K562 (cell line): Measurements from ENCODE around the gene PEX6. TPM values are rescaled to one million over a fixed set of nuclear protein-coding genes. Genes with fewer than 3 reads are reported as not detected.

Source experiments
- ATAC-seq: fragments of 200-7000 bp; cut with Tn5 transposase; 3 replicates; pipeline ENCODE4 v1.9.1; 2020; ENCODE audit warnings: moderate library complexity
- BruUV-seq: library from RNA; stranded (reverse); fragments of 400-500 nt; replicated peaks from 2 replicates; lab custom pipeline; 2021; lab: Mats Ljungman, UMichigan
- CTCF ChIA-PET: fragments of 300-600 bp; formaldehyde crosslinking; extraction: SDS; loops from one replicate; lab custom pipeline; 2021; ENCODE audit warnings: low intra/inter-chr PET ratio; lab: Yijun Ruan, JAX
- POLR2A ChIA-PET: fragments of 300-600, 350-650 bp; sonication (Branson Sonifier 250); formaldehyde crosslinking; extraction: SDS; loops from one replicate; lab custom pipeline; 2021; ENCODE audit warnings: antibody characterized with exemption, inconsistent platforms; lab: Yijun Ruan, JAX
- DNase-seq, 4 experiments: peaks; one replicate each; pipeline versions ENCODE4 v3.0.0 to v3.0.0-alpha.2; 2011 to 2018; ENCODE audit warnings: low spot score in 3 of 4, mixed read lengths in 3 of 4; ENCODE audit errors: extremely low read depth in 1 of 4
- FAIRE-seq: peaks from 2 replicates; lab custom pipeline; 2011; peaks lifted over from hg19 to GRCh38; lab: Jason Lieb, UNC
- H2AFZ ChIP-seq: 2 replicates; pipeline ENCODE4 v1.6.0; 2011; ENCODE audit warnings: low read depth, low read length, control low read depth, inconsistent platforms
- H3K27ac ChIP-seq: fragments of 200-600 bp; 3 replicates; pipeline ENCODE4 v1.8.0; 2011; ENCODE audit warnings: low read depth, mild to moderate bottlenecking, control low read depth, inconsistent platforms, low read length, moderate library complexity, mixed read lengths; ENCODE audit errors: extremely low read depth
- H3K27me3 ChIP-seq, 2 experiments: fragments of 300-600 bp in 1 of 2; 2 replicates in 1 of 2; 3 replicates in 1 of 2; pipeline versions ENCODE4 v1.6.0 to v1.8.0; 2011; ENCODE audit warnings: inconsistent platforms in 2 of 2, low read length in 2 of 2, mild to moderate bottlenecking in 1 of 2, mixed read lengths in 1 of 2, moderate library complexity in 1 of 2; ENCODE audit not compliant: control insufficient read depth in 2 of 2, insufficient read depth in 2 of 2
- H3K36me3 ChIP-seq: fragments of 300-600 bp; 3 replicates; pipeline ENCODE4 v1.8.0; 2011; ENCODE audit warnings: mild to moderate bottlenecking, low read length, inconsistent platforms; ENCODE audit not compliant: control insufficient read depth, insufficient read depth
- H3K4me1 ChIP-seq, 2 experiments: fragments of 200-600 bp in 1 of 2; replicated peaks in 1 of 2; 2 replicates in 1 of 2; 3 replicates in 1 of 2; pipeline versions ENCODE4 v1.5.1 to v1.8.0; 2011; ENCODE audit warnings: inconsistent platforms in 2 of 2, low read length in 2 of 2, mild to moderate bottlenecking in 1 of 2, mixed read lengths in 1 of 2, moderate library complexity in 1 of 2; ENCODE audit not compliant: control insufficient read depth in 2 of 2, insufficient read depth in 2 of 2
- H3K4me2 ChIP-seq: 2 replicates; pipeline ENCODE4 v1.6.1; 2011; ENCODE audit warnings: low read length, control low read depth, inconsistent platforms, mixed read lengths; ENCODE audit not compliant: insufficient read depth
- H3K4me3 ChIP-seq: fragments of 200-600 bp; sonication (generic), shearing (Covaris generic); 2 replicates; pipeline ENCODE4 v1.5.1; 2016; ENCODE audit warnings: control low read depth, inconsistent platforms
- H3K79me2 ChIP-seq: fragments of 200-600 bp; 3 replicates; pipeline ENCODE4 v1.8.0; 2011; ENCODE audit warnings: low read length, inconsistent platforms; ENCODE audit not compliant: control insufficient read depth, insufficient read depth
- H3K9ac ChIP-seq, 2 experiments: 2 replicates each; pipeline versions ENCODE4 v1.6.0 to v1.6.1; 2011; ENCODE audit warnings: low read depth in 2 of 2, low read length in 2 of 2, control low read depth in 1 of 2, inconsistent platforms in 1 of 2, mild to moderate bottlenecking in 1 of 2, mixed read lengths in 1 of 2; ENCODE audit not compliant: insufficient read depth in 1 of 2
- H3K9me1 ChIP-seq: one replicate; pipeline ENCODE4 v1.6.0; 2011; ENCODE audit warnings: inconsistent platforms, mild to moderate bottlenecking, low read length, moderate library complexity; ENCODE audit not compliant: control insufficient read depth, insufficient read depth
- H3K9me3 ChIP-seq: replicated peaks from 2 replicates; pipeline ENCODE4 v1.5.1; 2011; ENCODE audit warnings: low read depth, low read length, inconsistent platforms; ENCODE audit not compliant: control insufficient read depth, insufficient read depth
- H4K20me1 ChIP-seq: replicated peaks from 2 replicates; pipeline ENCODE4 v1.6.1; 2011; ENCODE audit warnings: low read length, inconsistent platforms, mixed read lengths; ENCODE audit not compliant: control insufficient read depth, insufficient read depth
- CTCFL ChIP-seq: IDR thresholded peaks from 2 replicates; pipeline ENCODE4 v1.6.1; 2011; ENCODE audit warnings: borderline replicate concordance, low read depth, mild to moderate bottlenecking, moderate library complexity, low read length; ENCODE audit not compliant: insufficient read depth, poor library complexity, severe bottlenecking
- DEAF1 ChIP-seq: fragments of 450-650 bp; formaldehyde crosslinking; IDR thresholded peaks from 2 replicates; pipeline ENCODE4 v1.4.0; 2020; ENCODE audit warnings: mild to moderate bottlenecking, moderate library complexity
- ETS1 ChIP-seq: conservative IDR thresholded peaks from 2 replicates; pipeline ENCODE4 v1.6.1; 2011; ENCODE audit warnings: low read depth, mild to moderate bottlenecking, low read length; ENCODE audit not compliant: control insufficient read depth
- MNT ChIP-seq, 2 experiments: fragments of 450-650 bp; conservative IDR thresholded peaks; 2 replicates each; pipeline ENCODE4 v1.6.1; 2017; ENCODE audit warnings: mild to moderate bottlenecking in 2 of 2, moderate library complexity in 2 of 2
- SMC3 ChIP-seq: conservative IDR thresholded peaks from 2 replicates; pipeline ENCODE4 v1.6.1; 2011; ENCODE audit warnings: low read depth, low read length, improper control_type of control experiment; ENCODE audit not compliant: insufficient read depth
- VEZF1 ChIP-seq: fragments of 200-800 bp; sonication (Bioruptor generic); IDR thresholded peaks from 2 replicates; pipeline ENCODE4 v1.6.1; 2017; ENCODE audit warnings: missing genetic modification characterization, missing compliant biosample characterization
- ZFP30 ChIP-seq: fragments of 250-450 bp; sonication (Bioruptor Pico); IDR thresholded peaks from 2 replicates; pipeline ENCODE4 v1.8.0; 2022; ENCODE audit warnings: moderate library complexity, mild to moderate bottlenecking, inconsistent platforms, borderline replicate concordance
- WGBS: fragments of 100-300 bp; shearing (Covaris generic); methylation state at CpG from one replicate; pipeline ENCODE4 v1.1.6; 2016; ENCODE audit warnings: low coverage, mixed read lengths; ENCODE audit not compliant: insufficient coverage; ENCODE audit errors: missing lambda C conversion rate; 5-methylcytosine and 5-hydroxymethylcytosine counted together
- in situ Hi-C: fragments of 300-500 bp; cut with MboI; formaldehyde crosslinking; loops from 4 replicates; pipeline ENCODE4 v1.15.0; 2018; ENCODE audit warnings: inconsistent platforms, mixed read lengths
- intact Hi-C: fragments of 100-400 bp; cut with micrococcal nuclease; formaldehyde crosslinking; loops from 2 replicates; pipeline ENCODE4 v1.14.2; 2022
- polyA plus RNA-seq, 8 experiments: library from polyadenylated mRNA; depleted of rRNA in 4 of 8; stranded (reverse) in 5 of 8; unstranded in 3 of 8; fragments of >200 nt; fragmentation: Nextera tagmentation in 2 of 8; fragmentation: Illumina TruSeq in 1 of 8; extraction: Ambion mirVana in 2 of 8; extraction: Trizol in 1 of 8; gene quantifications; 2 replicates each; pipeline versions ENCODE4 v1.2.1 to v1.2.3, GENCODE V29; 2011 to 2014; ENCODE audit warnings: inconsistent platforms in 1 of 8, missing spikeins in 1 of 8
- total RNA-seq, 7 experiments: library from RNA; depleted of rRNA in 6 of 7; stranded (reverse); fragments of >200 nt in 6 of 7; fragmentation: Illumina TruSeq in 2 of 7; extraction: Trizol in 2 of 7; gene quantifications; 2 replicates each; pipeline versions ENCODE4 v1.2.1 to v1.2.3, GENCODE V29; 2011 to 2021; ENCODE audit warnings: low replicate concordance in 1 of 7

PEX6 gene
- total and polyA plus RNA-seq, 9 of the 15 experiments (the other 6 are each of a cell fraction or from before 2014, with no cell fraction given), result 0.17 to 20.8 (median 6.9) TPM

GRCh38 chr6:42963855-42964605, 15.0 kb downstream of the PEX6 start:
- POLR2A ChIA-PET, result interaction anchor here (0.5 to 3.5 kb wide), 5 partner anchors 10 to 701 kb away, joined by 3 to 22 read pairs (median 4); no protein-coding TSS in a partner anchor
- in situ Hi-C loops, result no loop called here
- intact Hi-C loops, result loop anchor here (2.0 to 5.0 kb wide), 2 partner anchors 62 to 179 kb away; no protein-coding TSS in a partner anchor
- no peaks in the 10 kb centered on the region for H3K79me2 ChIP-seq
- peak; percentile 75 to 87 (median 81) for DNase-seq
- WGBS, result 63% methylated on average over 9 of the region's 9 CpGs
- peak overlapping the region in 1 of 2 experiments; percentile 72; a peak in 2 of 4 replicates for H3K9ac ChIP-seq
- H3K4me3 ChIP-seq, result no peak overlapping the region
- no peaks in the 10 kb centered on the region for H4K20me1 ChIP-seq
- H3K4me2 ChIP-seq, result no peak overlapping the region
- H3K4me1 ChIP-seq, result peaks cover 0 to 14% of the 10 kb centered on the region in 2 experiments; a peak in 2 of 5 replicates
- no peaks in the 10 kb centered on the region for H3K9me3 ChIP-seq
- H3K27me3 ChIP-seq, result no peaks in the 10 kb centered on the region
- peak; percentile 97 for FAIRE-seq
- BruUV-seq, result TSS peak; percentile 35
- ATAC-seq, result peak; percentile 98
- no peaks in the 10 kb centered on the region for H3K9me1 ChIP-seq
- CTCF ChIA-PET, result interaction anchor here (0.8 to 2.6 kb wide), 2 partner anchors 107 to 179 kb away, joined by 3 to 14 read pairs; no protein-coding TSS in a partner anchor
- no peak overlapping the region for H3K27ac ChIP-seq
- peaks cover 41% of the 10 kb centered on the region; the same call in 2 of the 3 replicates for H3K36me3 ChIP-seq
- no peak overlapping the region for H2AFZ ChIP-seq
- TF ChIP-seq DEAF1 (CRISPR knock-in tag) (peak; percentile 51; the same call in 1 of the 2 replicates), VEZF1 (peak; percentile 69), MNT (conservative IDR thresholded peaks at IDR 0.05) (no peak), SMC3 (peak; percentile 74), ETS1 (no peak), ZFP30 (CRISPR knock-in tag) (no peak), CTCFL (peak; percentile 61)
